Kidney epithelial cell (primary cell): ENCODE results near the gene TRPT1. TPM values are rescaled to one million over a fixed set of nuclear protein-coding genes. Genes with fewer than 3 reads are reported as not detected.

Experiments used
- DNase-seq: peaks from one replicate; pipeline ENCODE4 v3.0.0-alpha.2; 2010; ENCODE audit warnings: low read depth
- H3K27me3 ChIP-seq: 2 replicates; pipeline ENCODE4 v1.6.0; 2011; ENCODE audit warnings: low read length; ENCODE audit not compliant: control insufficient read depth, insufficient read depth
- H3K36me3 ChIP-seq: 2 replicates; pipeline ENCODE4 v1.5.1; 2011; ENCODE audit warnings: low read length; ENCODE audit not compliant: control insufficient read depth, insufficient read depth
- H3K4me3 ChIP-seq: 2 replicates; pipeline ENCODE4 v1.5.1; 2011; ENCODE audit warnings: low read depth, mild to moderate bottlenecking, control low read depth, low read length
- total RNA-seq: library from RNA; depleted of rRNA; stranded (reverse); fragments of >200 nt; gene quantifications from 2 replicates; pipeline ENCODE4 v1.2.3, GENCODE V29; 2015
- TF ChIP-seq, protein P1 (sequence below): IDR thresholded peaks from 2 replicates; pipeline ENCODE4 v1.5.1; 2011; ENCODE audit warnings: mild to moderate bottlenecking, moderate library complexity, low read length, control low read depth, inconsistent platforms; ENCODE audit not compliant: insufficient read depth, poor library complexity, severe bottlenecking

The TRPT1 gene
- total RNA-seq, 1 donor from 2014 or later = 77.1 TPM

DNA sequence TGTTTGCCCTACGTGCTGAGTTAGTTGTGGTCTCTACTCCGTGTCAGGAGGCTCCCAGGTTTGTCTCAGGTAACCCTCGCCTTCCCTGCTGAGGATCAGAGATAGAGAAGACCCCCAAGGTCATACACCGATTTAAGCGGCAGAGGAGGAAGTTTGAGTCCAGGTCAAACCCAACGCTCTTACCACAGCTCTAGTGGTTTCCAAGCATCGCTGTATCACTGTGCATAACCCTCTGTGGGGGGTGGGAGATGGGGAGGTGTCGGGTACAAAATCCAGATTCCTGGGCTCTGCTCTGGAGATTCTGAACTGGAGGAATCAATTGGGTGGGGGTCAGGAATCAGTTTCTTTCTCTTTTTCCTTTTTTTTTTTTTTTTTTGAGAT lies 5.0 kb upstream of the TRPT1 start:
- TF ChIP-seq, protein P1, sequence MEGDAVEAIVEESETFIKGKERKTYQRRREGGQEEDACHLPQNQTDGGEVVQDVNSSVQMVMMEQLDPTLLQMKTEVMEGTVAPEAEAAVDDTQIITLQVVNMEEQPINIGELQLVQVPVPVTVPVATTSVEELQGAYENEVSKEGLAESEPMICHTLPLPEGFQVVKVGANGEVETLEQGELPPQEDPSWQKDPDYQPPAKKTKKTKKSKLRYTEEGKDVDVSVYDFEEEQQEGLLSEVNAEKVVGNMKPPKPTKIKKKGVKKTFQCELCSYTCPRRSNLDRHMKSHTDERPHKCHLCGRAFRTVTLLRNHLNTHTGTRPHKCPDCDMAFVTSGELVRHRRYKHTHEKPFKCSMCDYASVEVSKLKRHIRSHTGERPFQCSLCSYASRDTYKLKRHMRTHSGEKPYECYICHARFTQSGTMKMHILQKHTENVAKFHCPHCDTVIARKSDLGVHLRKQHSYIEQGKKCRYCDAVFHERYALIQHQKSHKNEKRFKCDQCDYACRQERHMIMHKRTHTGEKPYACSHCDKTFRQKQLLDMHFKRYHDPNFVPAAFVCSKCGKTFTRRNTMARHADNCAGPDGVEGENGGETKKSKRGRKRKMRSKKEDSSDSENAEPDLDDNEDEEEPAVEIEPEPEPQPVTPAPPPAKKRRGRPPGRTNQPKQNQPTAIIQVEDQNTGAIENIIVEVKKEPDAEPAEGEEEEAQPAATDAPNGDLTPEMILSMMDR = no peak
- Histone ChIP-seq H3K27me3 (no peaks in the 10 kb centered on the region), H3K36me3 (no peaks in the 10 kb centered on the region), H3K4me3 (peak overlapping the region; percentile 55)
- DNase-seq = no peak

DNA sequence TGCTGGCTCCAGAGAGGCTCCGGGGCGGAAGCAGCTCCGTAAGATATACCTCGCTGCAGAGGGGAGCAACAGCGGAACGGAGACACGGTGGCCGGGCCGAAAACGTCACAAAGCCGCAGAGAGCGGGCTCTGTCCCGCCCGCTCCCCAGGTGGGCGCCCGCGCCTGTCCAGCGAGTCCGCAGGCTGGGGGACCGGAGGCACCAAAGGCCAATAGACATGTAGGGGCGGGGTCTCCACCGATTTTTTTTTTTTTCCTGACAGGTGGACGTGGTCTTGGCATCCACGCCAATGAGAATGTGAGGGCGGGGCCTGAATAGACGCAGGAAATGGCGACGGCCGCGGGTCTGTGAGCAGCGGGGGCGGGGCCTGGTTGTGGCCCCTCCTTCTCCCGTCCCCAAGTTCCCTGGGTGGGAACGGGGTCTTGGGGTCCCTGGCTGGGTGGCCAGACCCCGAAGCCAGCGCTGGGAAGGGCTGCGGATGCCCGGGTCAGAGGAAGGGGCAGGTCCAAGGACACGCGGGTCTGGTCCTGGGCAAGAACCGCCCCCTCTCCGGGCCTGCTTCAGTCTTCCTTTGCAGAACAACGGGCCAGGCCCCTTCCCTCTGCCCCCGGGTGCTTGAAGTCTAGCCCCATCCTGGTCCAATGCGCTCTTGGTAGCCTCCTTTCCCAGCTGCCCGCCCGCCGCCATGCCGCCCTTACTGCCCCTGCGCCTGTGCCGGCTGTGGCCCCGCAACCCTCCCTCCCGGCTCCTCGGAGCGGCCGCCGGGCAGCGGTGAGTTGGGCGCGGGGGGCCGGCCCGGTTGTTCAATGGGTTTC lies 4.4 kb upstream of the TRPT1 start, which contains the start of gene DNAJC4:
Gene DNAJC4, plus strand, starts transcription at position 378 of the 814 bp plus-strand sequence. Its CDS starts 307 bp downstream, at position 685.
- H3K27me3 ChIP-seq = no peaks in the 10 kb centered on the region
- peak within 1 kb of the TSS; percentile 55 for H3K4me3 ChIP-seq
- H3K36me3 ChIP-seq = no peaks in the 10 kb centered on the region
- peak; percentile 70 for DNase-seq
- TF ChIP-seq, protein P1 = no peak

DNA sequence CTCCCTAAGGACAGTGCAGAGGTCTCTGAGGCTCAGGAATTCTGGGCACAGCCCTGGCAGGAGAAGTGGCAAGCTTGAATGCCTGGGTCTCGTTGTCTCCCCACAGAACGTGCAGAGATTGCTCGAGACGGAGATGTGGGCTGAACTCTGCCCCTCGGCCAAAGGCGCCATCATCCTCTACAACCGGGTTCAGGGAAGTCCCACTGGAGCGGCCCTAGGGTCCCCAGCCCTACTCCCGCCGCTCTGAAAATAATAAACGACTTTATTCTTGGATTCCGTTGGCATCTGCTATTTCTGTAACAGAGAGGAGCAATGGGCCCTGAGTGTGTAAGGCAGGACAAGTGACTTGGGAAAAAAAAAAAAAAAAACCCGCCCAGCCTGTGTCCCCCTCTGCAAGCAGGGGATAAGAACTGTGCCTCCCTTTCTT lies 3.8 kb upstream of the TRPT1 start:
- TF ChIP-seq, protein P1 = no peak
- Histone ChIP-seq H3K4me3 (peak overlapping the region; percentile 55), H3K27me3 (no peaks in the 10 kb centered on the region), H3K36me3 (no peaks in the 10 kb centered on the region)
- DNase-seq = no peak

DNA sequence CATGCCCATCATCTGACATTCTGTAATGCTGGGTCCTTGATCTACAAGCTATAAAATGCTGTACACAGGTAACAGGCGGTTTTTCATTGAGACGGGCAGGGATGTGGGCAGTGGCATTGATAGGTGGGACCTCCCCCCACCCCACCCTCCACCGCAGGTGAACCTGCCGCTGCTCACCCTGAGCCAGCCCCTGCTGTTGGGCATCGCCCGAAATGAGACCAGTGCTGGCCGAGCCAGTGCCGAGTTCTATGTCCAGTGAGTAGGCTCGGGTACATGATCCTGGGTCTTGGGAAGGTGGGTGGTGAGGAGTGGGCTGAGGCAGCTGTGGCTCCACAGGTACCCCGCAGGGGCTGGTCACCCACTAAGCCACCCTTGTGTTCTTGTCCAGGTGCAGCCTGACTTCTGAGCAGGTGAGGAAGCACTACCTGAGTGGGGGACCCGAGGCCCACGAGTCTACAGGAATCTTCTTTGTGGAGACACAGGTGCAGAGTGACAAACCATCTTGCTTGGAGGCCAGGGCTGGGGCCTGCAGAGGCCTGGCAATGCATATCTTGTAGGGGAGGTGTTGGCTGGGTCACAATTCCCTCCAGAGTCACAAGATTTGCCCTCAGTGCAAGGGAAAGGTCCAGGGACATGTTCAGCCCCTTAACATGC lies 3.2 kb upstream of the TRPT1 start:
- H3K27me3 ChIP-seq = no peaks in the 10 kb centered on the region
- TF ChIP-seq, protein P1 = no peak
- H3K36me3 ChIP-seq = peaks cover 1% of the 10 kb centered on the region
- H3K4me3 ChIP-seq = no peak overlapping the region
- DNase-seq = no peak

DNA sequence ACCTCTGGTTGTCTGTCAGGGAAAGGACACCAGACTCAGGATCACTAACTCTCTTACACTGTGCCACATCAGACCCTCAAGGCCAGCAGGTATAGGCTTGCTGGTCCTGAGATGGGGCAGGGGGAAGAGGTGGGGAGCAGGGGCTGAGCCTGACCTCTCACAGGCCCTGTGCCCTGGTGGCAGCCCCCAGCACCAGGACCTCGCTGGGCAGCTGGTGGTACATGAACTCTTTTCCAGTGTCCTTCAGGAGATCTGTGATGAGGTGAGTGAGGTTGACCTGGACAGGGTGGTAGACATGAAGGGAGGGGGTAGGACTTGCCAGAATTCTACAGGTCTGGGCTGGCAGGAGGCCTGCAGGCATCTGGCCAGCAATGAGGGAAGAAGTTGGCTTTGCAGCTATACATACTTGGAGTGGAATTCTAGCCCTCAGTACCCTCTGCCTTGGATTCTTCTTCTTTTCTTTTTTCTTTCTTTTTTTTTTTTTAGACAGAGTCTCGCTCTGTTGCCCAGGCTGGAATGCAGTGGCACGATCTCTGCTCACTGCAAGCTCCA lies 1.5 kb upstream of the TRPT1 start:
- DNase-seq = no peak

More for the DNA sequence above, 1.5 kb upstream of the TRPT1 start:
- TF ChIP-seq, protein P1 = no peak
- no peaks in the 10 kb centered on the region for H3K27me3 ChIP-seq
- peaks cover 1% of the 10 kb centered on the region for H3K36me3 ChIP-seq
- H3K4me3 ChIP-seq = no peak overlapping the region
